Hepatocyte (in vitro differentiated cells): ENCODE measurements around the gene PRIMA1.

Experiments
- CTCF ChIP-seq: fragments of 200-600 bp; sonication (generic); IDR thresholded peaks from 2 replicates; pipeline ENCODE4 v1.5.1; 2016; ENCODE audit warnings: antibody characterized with exemption, mild to moderate bottlenecking; ENCODE audit not compliant: poor library complexity
- EZH2 ChIP-seq: fragments of 200-600 bp; sonication (generic); IDR thresholded peaks from 2 replicates; pipeline ENCODE4 v1.6.1; 2016; ENCODE audit warnings: antibody characterized with exemption, mild to moderate bottlenecking, borderline replicate concordance
- EZH2phosphoT487 ChIP-seq: fragments of 200-600 bp; sonication (generic); IDR thresholded peaks from one replicate; pipeline ENCODE4 v1.6.1; 2018; ENCODE audit warnings: antibody characterized with exemption, mild to moderate bottlenecking, low read depth, moderate library complexity; ENCODE audit not compliant: unreplicated experiment, severe bottlenecking

- no peak for TF ChIP-seq EZH2phosphoT487
- no peak for TF ChIP-seq CTCF
- peak; percentile 15 for TF ChIP-seq EZH2
Observed at GRCh38 chr14:93788293-93788542, at the start of gene PRIMA1.
